Muscle of leg (tissue), 11 donors: ENCODE measurements around the gene NT5DC2. TPM values are rescaled to one million over a fixed set of nuclear protein-coding genes. Genes with fewer than 3 reads are reported as not detected.
"Not testable (repeated sequence)": the region's sequence is repeated elsewhere in the genome, so short reads cannot be mapped to it uniquely, and the experiment has no call there.

Experiments
- DNase-seq: peaks from one replicate; pipeline ENCODE4 v3.0.0; 2013
- H3K27ac ChIP-seq: one replicate; pipeline ENCODE4 v1.5.1; 2013; ENCODE audit warnings: mild to moderate bottlenecking, low read length, control low read depth
- H3K27me3 ChIP-seq: one replicate; pipeline ENCODE4 v1.6.1; 2013; ENCODE audit warnings: low read length; ENCODE audit not compliant: control insufficient read depth, insufficient read depth
- H3K36me3 ChIP-seq: one replicate; pipeline ENCODE4 v1.6.1; 2013; ENCODE audit warnings: low read length; ENCODE audit not compliant: control insufficient read depth, insufficient read depth
- H3K4me1 ChIP-seq: one replicate; pipeline ENCODE4 v1.6.1; 2013; ENCODE audit warnings: low read length; ENCODE audit not compliant: control insufficient read depth, insufficient read depth
- H3K4me3 ChIP-seq: one replicate; pipeline ENCODE4 v1.5.1; 2013; ENCODE audit warnings: low read length, control low read depth
- H3K9me3 ChIP-seq: replicated peaks from 2 replicates; pipeline ENCODE4 v1.6.1; 2013; ENCODE audit warnings: low read depth, low read length; ENCODE audit not compliant: control insufficient read depth
- WGBS: methylation state at CpG from one replicate; pipeline ENCODE4 v1.1.5; 2013; ENCODE audit warnings: missing lambda C conversion rate; ENCODE audit not compliant: insufficient coverage; 5-methylcytosine and 5-hydroxymethylcytosine counted together
- polyA plus RNA-seq, 8 donors: library from polyadenylated mRNA; unstranded; fragments of 120-200 nt; gene quantifications; one replicate each; pipeline versions ENCODE4 v1.2.1 to v1.2.3, GENCODE V29; 2013; ENCODE audit warnings: inconsistent platforms in 1 of 8, low replicate concordance in 1 of 8; ENCODE audit not compliant: insufficient read length in 8 of 8, insufficient read depth in 1 of 8
- total RNA-seq: library from RNA; stranded (reverse); fragments of 120-200 nt; gene quantifications from one replicate; pipeline ENCODE4 v1.2.4, GENCODE V29; 2013

Gene NT5DC2
- total and polyA plus RNA-seq, 9 donors: 52.0 to 134 (median 100) TPM

DNA sequence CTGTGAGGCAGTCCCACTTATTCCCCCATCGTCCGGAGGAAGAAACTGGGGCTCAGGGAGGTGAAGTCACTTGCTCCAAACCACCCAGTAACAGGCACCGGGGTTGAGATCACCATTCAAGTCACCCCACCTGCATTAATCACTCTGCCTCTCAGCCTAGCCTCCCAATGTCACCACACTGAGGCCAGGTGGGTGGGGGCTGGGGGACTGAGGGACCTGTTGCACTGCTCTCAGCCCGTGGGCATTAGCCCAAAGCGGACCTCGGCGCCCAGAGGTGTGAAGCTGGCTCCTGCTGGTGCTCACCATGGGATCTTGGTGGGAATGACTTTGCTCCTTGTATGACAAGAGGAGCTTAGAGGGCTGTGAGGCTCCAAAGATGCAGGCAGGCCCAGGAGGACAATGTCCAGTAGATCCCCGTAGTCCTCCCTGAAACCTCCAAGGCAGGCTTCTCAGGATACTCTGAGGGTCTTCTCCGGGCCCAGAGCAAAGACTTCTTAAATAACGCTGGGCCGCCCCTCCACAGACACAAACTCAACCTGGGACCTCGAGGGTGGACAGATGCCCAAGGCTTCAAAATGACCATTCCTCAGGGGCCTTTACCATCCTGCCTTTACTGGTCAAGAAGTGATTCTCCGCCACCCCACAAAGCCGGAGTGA is 1.7 kb downstream of the NT5DC2 start:
- WGBS: 86% methylated on average over 12 of the region's 14 CpGs
- H3K4me3 ChIP-seq: peak overlapping the region; percentile 55
- H3K27ac ChIP-seq: no peak overlapping the region
- no peaks in the 10 kb centered on the region for H3K9me3 ChIP-seq
- no peaks in the 10 kb centered on the region for H3K27me3 ChIP-seq
- peak; percentile 13 for DNase-seq
- H3K4me1 ChIP-seq: peaks cover 53% of the 10 kb centered on the region
- H3K36me3 ChIP-seq: peaks cover 27% of the 10 kb centered on the region

GRCh38 chr3:52530918-52531826 is 2.5 kb downstream of the NT5DC2 start:
- DNase-seq: peak; percentile 14
- WGBS: 60% methylated on average over 8 of the region's 10 CpGs
- Histone ChIP-seq H3K27ac (no peak overlapping the region), H3K4me3 (no peak overlapping the region), H3K4me1 (peaks cover 50% of the 10 kb centered on the region), H3K36me3 (peaks cover 34% of the 10 kb centered on the region), H3K27me3 (no peaks in the 10 kb centered on the region), H3K9me3 (no peaks in the 10 kb centered on the region)

DNA sequence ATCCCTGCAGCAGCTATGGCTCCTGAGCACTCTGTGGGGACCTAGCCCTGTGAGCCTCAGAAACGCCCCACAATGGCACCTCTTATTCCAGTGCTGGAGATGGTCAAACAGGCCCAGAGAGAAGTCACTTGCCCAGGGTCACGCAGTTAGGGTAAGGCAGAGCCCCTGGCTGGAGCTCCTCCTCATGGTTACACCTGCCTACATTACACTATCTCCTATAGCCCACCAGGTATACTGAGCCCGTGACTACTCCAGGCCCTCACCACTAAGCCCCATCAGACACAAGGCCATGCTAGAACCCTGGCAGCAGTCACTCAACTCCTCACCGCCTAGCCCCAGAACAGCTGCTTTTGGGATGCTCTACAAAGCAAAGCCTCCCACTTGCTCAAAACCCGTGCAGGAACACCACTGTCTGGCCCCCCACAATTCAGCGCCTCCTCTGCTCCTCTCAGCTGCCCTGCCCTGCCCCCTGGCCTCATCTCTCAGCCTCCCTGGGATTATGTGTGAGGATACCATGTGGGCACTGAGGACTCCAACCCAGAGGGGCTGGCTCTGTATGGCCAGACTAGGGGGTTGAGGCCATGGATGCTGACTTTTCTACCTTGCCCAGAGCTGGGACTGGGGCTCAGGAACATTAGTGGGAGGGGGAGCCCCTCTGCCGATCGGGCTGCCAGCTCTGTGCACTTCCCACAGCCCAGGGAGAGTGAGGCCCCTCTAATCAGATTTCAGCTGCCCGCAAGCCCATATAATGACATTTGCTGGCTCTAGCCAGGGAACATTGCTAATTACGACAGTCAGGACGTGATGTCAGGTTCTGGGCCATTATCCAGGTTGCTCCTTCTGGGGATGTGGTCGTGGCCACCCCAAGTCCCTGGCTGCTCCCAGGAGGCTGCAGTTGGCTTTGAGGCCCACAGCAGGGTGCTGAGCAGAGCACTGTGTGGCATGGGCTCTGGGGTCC is 4.0 kb downstream of the NT5DC2 start:
- Histone ChIP-seq H3K27ac (no peak overlapping the region), H3K4me3 (no peak overlapping the region), H3K36me3 (peaks cover 48% of the 10 kb centered on the region), H3K27me3 (no peaks in the 10 kb centered on the region), H3K9me3 (no peaks in the 10 kb centered on the region), H3K4me1 (peaks cover 49% of the 10 kb centered on the region)
- WGBS: 44% methylated on average over 10 of the region's 12 CpGs
- DNase-seq: peak; percentile 38

DNA sequence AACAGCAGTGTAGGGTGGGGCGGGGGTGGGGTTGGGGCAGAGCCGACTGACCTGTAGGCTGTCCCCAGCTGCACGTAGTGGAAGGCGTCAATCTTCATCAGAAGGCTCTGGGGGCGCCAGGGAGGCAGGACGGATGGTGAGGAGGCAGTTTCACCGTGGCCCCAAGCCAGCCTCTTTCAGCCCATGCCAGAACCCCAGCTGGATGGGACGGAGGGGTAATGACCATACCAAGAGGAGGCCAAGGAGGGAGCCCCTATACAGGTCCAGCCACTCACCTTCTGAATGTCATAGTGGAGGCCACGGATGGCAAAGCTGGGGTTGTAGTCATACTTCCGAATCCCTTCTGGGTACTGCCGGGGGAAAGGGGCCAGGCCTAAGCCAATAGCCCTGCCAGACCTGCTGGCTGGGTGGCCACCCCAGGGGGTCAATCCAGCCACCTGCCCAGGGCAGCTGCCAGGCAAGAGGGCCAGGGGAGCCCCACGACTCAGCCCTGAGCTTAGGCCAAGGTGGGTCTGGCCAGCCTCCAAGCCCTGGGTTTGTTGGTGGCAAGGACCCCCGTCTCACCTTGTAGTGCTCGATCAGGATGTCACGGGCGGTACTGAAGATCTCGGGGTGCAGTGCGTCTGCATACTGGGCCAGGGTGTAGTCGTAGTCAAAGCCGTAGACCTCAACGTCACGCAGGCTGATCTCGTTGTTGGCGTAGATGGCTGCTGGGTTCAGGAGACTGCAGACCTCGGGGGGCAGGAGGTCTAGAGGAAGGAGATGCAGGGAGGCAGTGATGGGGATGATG is 4.9 kb downstream of the NT5DC2 start:
- Histone ChIP-seq H3K9me3 (no peaks in the 10 kb centered on the region), H3K4me1 (peaks cover 44% of the 10 kb centered on the region), H3K27ac (no peak overlapping the region), H3K36me3 (peaks cover 57% of the 10 kb centered on the region), H3K27me3 (no peaks in the 10 kb centered on the region), H3K4me3 (no peak overlapping the region)
- WGBS: 85% methylated on average over 24 of the region's 25 CpGs
- peak; percentile 2 for DNase-seq

- Histone ChIP-seq H3K4me1 (peaks cover 44% of the 10 kb centered on the region), H3K9me3 (no peaks in the 10 kb centered on the region), H3K4me3 (no peak overlapping the region), H3K27ac (no peak overlapping the region), H3K27me3 (no peaks in the 10 kb centered on the region), H3K36me3 (peaks cover 58% of the 10 kb centered on the region)
- 93% methylated on average over 5 of the region's 18 CpGs for WGBS
- no peak for DNase-seq
Observed at GRCh38 chr3:52527732-52528585, 5.7 kb downstream of the NT5DC2 start.

DNA sequence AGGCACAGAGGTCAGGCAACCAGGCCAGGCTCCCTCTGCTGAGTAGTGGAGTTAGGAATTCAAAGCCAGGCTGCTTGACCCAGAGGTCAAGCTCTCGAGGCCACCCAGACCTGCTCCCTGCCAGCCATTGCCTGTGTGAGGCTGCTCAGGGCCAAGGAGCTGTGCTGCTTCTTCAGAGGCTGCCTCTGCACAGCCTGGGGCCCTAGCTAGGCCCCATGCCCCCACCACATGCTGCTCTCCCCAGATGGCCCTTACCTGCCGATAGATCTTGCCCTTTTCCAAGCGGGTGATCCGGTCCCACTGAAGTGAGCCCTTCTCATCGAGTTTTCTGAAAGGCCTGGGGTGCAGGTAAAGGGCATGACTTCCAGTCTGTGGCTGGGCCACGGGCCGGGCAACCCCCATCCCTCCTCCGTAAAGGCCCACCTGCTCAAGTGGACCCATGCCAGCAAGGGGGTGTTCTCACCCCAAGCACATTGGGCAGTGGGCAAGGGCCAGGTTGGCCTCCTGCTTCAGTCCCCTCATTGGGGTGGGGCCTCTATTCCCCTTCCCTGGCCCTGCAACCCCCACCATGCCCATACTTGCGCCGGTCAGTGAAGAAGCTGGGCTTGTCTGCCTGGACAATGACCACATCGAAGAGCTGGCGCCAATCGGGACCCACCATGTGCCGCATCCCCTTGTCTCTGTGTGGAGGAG is 6.5 kb downstream of the NT5DC2 start:
- peaks cover 36% of the 10 kb centered on the region for H3K4me1 ChIP-seq
- H3K9me3 ChIP-seq: no peaks in the 10 kb centered on the region
- 79% methylated on average over 6 of the region's 14 CpGs for WGBS
- H3K27ac ChIP-seq: no peak overlapping the region
- H3K4me3 ChIP-seq: no peak overlapping the region
- H3K36me3 ChIP-seq: peaks cover 63% of the 10 kb centered on the region
- no peak for DNase-seq
- no peaks in the 10 kb centered on the region for H3K27me3 ChIP-seq

DNA sequence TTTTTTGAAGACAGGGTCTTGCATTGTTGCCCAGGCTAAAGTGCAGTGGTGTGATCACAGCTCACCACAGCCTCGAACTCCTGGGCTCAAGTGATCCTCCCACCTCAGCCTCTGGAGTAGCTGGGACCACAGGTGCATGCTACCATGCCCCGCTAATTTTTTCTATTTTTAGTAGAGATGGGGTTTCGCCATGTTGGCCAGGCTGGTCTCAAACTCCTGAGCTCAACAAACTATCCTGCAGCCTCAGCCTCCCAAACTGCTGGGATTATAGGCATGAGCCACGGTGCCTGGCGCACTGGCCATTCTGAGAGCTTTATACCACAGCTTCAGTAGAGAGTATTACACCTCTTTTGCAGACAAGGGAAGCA is 7.0 kb downstream of the NT5DC2 start:
- WGBS: 91% methylated on average over 3 of the region's 5 CpGs
- H3K27me3 ChIP-seq, DNase-seq, H3K27ac ChIP-seq, H3K4me3 ChIP-seq, H3K9me3 ChIP-seq: not testable (repeated sequence)
- Histone ChIP-seq H3K4me1 (peaks cover 31% of the 10 kb centered on the region), H3K36me3 (peaks cover 63% of the 10 kb centered on the region)

DNA sequence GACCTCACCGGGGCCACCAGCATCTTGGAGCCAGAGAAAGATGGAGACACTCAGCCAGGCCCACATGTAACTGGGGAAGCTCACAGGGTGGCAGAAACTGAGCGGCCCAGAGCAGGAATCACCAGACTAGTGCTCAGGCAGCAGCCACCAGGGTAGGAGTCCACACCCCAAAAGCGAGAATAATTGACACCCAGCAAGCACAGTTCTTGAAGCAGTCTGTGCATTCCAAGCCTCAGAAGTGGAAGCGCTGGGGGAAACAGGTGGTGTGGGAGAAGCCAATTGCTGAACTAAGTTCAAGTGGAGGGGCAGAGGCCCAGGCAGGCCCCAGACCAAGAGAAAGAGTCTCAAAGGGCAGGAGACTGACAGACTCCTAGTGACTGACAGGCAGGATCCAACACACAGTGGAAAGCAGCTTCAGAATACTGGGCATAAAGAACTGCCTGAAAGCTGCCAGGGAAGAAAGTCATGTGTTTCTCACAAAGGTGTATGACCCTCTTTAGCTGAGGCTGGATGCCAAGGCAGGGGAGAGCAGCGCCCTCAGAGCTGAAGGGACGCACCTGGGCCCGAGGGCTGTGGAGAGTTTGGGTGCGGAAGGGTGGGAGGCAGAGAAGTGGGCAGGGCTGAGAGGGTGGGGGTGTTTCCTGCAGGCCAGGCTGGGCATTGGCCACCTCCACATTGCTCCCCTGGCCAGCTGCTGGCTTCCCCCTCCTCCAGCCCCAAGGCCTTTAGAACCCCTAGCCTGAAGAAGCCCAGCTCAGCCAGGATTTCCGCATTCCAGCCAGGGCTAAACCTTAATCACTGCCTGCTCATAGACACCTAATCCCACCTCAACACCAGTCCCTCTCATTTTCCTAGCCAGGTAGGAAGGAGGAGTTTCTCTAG is 7.7 kb downstream of the NT5DC2 start:
- 76% methylated on average over 7 of the region's 9 CpGs for WGBS
- no peak for DNase-seq
- Histone ChIP-seq H3K36me3 (peaks cover 62% of the 10 kb centered on the region), H3K4me3 (no peak overlapping the region), H3K4me1 (peaks cover 23% of the 10 kb centered on the region), H3K27ac (peak overlapping the region; percentile 45), H3K27me3 (no peaks in the 10 kb centered on the region), H3K9me3 (no peaks in the 10 kb centered on the region)
